ENCODE measurements around the gene C4orf50. TPM values are rescaled to one million over a fixed set of nuclear protein-coding genes. Genes with fewer than 3 reads are reported as not detected.

C4orf50 gene
- total RNA-seq, 4 donors from 2014 or later: not detected

- H3K36me3 ChIP-seq: no peaks in the 10 kb centered on the region
- WGBS: 27% methylated on average over 11 of the region's 16 CpGs
- no peak for TF ChIP-seq POLR2AphosphoS5 (IDR thresholded peaks at IDR 0.05)
- no peak for TF ChIP-seq CTCF (IDR thresholded peaks at IDR 0.05)
- TF ChIP-seq EP300 (IDR thresholded peaks at IDR 0.05): no peak
- TF ChIP-seq POLR2A (IDR thresholded peaks at IDR 0.05): no peak
- no peak overlapping the region for H3K4me3 ChIP-seq
- peak in 1 of 2 donors; percentile 78 for DNase-seq (ENCODE audit: low spot score in 2 of 2)
- peaks cover 51% of the 10 kb centered on the region for H3K27me3 ChIP-seq
- H3K27ac ChIP-seq: no peak overlapping the region
- no peaks in the 10 kb centered on the region for H3K9me3 ChIP-seq
- peaks cover 11% of the 10 kb centered on the region for H3K4me1 ChIP-seq
Measured at GRCh38 chr4:5957076-5957475, 61.2 kb downstream of the C4orf50 start.

- H3K27ac ChIP-seq: no peak overlapping the region
- no peak overlapping the region for H3K4me3 ChIP-seq
- H3K4me1 ChIP-seq: peaks cover 11% of the 10 kb centered on the region
- 10% methylated on average over 5 of the region's 16 CpGs for WGBS
- H3K36me3 ChIP-seq: no peaks in the 10 kb centered on the region
- no peak for TF ChIP-seq CTCF (IDR thresholded peaks at IDR 0.05)
- no peak for TF ChIP-seq POLR2AphosphoS5 (IDR thresholded peaks at IDR 0.05)
- no peak for TF ChIP-seq EP300 (IDR thresholded peaks at IDR 0.05)
- no peak for TF ChIP-seq POLR2A (IDR thresholded peaks at IDR 0.05)
- peaks cover 44% of the 10 kb centered on the region for H3K27me3 ChIP-seq
- peak in 1 of 2 donors; percentile 75 for DNase-seq (ENCODE audit: low spot score in 2 of 2)
- H3K9me3 ChIP-seq: no peaks in the 10 kb centered on the region
Measured at GRCh38 chr4:5956285-5957021, 61.8 kb downstream of the C4orf50 start.

- H3K27ac ChIP-seq: no peak overlapping the region
- peaks cover 44% of the 10 kb centered on the region for H3K27me3 ChIP-seq
- H3K36me3 ChIP-seq: no peaks in the 10 kb centered on the region
- H3K9me3 ChIP-seq: no peaks in the 10 kb centered on the region
- peaks cover 11% of the 10 kb centered on the region for H3K4me1 ChIP-seq
- no peak for DNase-seq (ENCODE audit: low spot score in 2 of 2)
- no peak overlapping the region for H3K4me3 ChIP-seq
- 40% methylated on average over 4 of the region's 4 CpGs for WGBS
- no peak for TF ChIP-seq CTCF (IDR thresholded peaks at IDR 0.05)
- no peak for TF ChIP-seq POLR2A (IDR thresholded peaks at IDR 0.05)
- no peak for TF ChIP-seq EP300 (IDR thresholded peaks at IDR 0.05)
- no peak for TF ChIP-seq POLR2AphosphoS5 (IDR thresholded peaks at IDR 0.05)
Measured at GRCh38 chr4:5955856-5956255, 62.4 kb downstream of the C4orf50 start.

GRCh38 chr4:5955201-5955821 is 62.9 kb downstream of the C4orf50 start:
- H3K4me3 ChIP-seq: no peak overlapping the region
- no peaks in the 10 kb centered on the region for H3K9me3 ChIP-seq
- H3K27me3 ChIP-seq: peaks cover 43% of the 10 kb centered on the region
- no peak overlapping the region for H3K27ac ChIP-seq
- peaks cover 11% of the 10 kb centered on the region for H3K4me1 ChIP-seq
- peak in 1 of 2 donors; percentile 79 for DNase-seq (ENCODE audit: low spot score in 2 of 2)
- no peak for TF ChIP-seq CTCF (IDR thresholded peaks at IDR 0.05)
- TF ChIP-seq EP300 (IDR thresholded peaks at IDR 0.05): no peak
- TF ChIP-seq POLR2AphosphoS5 (IDR thresholded peaks at IDR 0.05): no peak
- TF ChIP-seq POLR2A (IDR thresholded peaks at IDR 0.05): no peak
- WGBS: 51% methylated on average over 18 of the region's 18 CpGs
- H3K36me3 ChIP-seq: no peaks in the 10 kb centered on the region

- H3K4me1 ChIP-seq: peaks cover 11% of the 10 kb centered on the region
- H3K9me3 ChIP-seq: no peaks in the 10 kb centered on the region
- no peak overlapping the region for H3K4me3 ChIP-seq
- H3K36me3 ChIP-seq: no peaks in the 10 kb centered on the region
- peak in 1 of 2 donors; percentile 32 for DNase-seq (ENCODE audit: low spot score in 2 of 2)
- no peak for TF ChIP-seq EP300 (IDR thresholded peaks at IDR 0.05)
- TF ChIP-seq POLR2AphosphoS5 (IDR thresholded peaks at IDR 0.05): no peak
- no peak for TF ChIP-seq CTCF (IDR thresholded peaks at IDR 0.05)
- TF ChIP-seq POLR2A (IDR thresholded peaks at IDR 0.05): no peak
- WGBS: 88% methylated on average over 8 of the region's 11 CpGs
- no peak overlapping the region for H3K27ac ChIP-seq
- peaks cover 40% of the 10 kb centered on the region for H3K27me3 ChIP-seq
Measured at GRCh38 chr4:5954056-5954760, 64.0 kb downstream of the C4orf50 start.

Measured in suprapubic skin (tissue), 4 donors.